B cell (primary cell): ENCODE measurements around the gene LATS2. TPM values are rescaled to one million over a fixed set of nuclear protein-coding genes. Genes with fewer than 3 reads are reported as not detected.

Experiments used
- ATAC-seq: fragments of 200-7000 bp; cut with Tn5 transposase; one replicate; pipeline ENCODE4 v1.10.0; 2021; ENCODE audit warnings: low read depth, mild to moderate bottlenecking, moderate number of reproducible peaks, moderate library complexity
- CTCF ChIA-PET: fragments of 350-600 bp; sonication (Branson Sonifier 250); formaldehyde crosslinking; loops from one replicate; lab custom pipeline; 2021; ENCODE audit warnings: antibody characterized with exemption, inconsistent platforms; lab: Charles Lee
- POLR2A ChIA-PET: fragments of 350-600 bp; sonication (Branson Sonifier 250); formaldehyde crosslinking; loops from one replicate; lab custom pipeline; 2021; ENCODE audit warnings: antibody characterized with exemption; lab: Charles Lee
- DNase-seq: peaks from one replicate; pipeline ENCODE4 v3.0.0; 2013
- H2AFZ ChIP-seq: 2 replicates; pipeline ENCODE4 v1.6.1; 2012; ENCODE audit warnings: mild to moderate bottlenecking, low read depth, low read length; ENCODE audit not compliant: insufficient read depth, poor library complexity, severe bottlenecking
- H3K27ac ChIP-seq, 2 donors: 1 replicate in 1 of 2; 2 replicates in 1 of 2; pipeline ENCODE4 v1.5.1; 2012 to 2013; ENCODE audit warnings: low read length in 2 of 2, mild to moderate bottlenecking in 2 of 2, moderate library complexity in 1 of 2
- H3K27me3 ChIP-seq, 4 experiments: fragments of 200-600 bp in 1 of 4; sonication (generic) in 1 of 4; replicated peaks in 1 of 4; 1 replicate in 2 of 4; 2 replicates in 2 of 4; pipeline versions ENCODE4 v1.6.1 to v1.7.0; 2013 to 2016; ENCODE audit warnings: low read length in 3 of 4, mild to moderate bottlenecking in 2 of 4, mixed read lengths in 1 of 4, moderate library complexity in 1 of 4; ENCODE audit not compliant: insufficient read depth in 4 of 4, control insufficient read depth in 3 of 4; ENCODE audit errors: control extremely low read depth in 1 of 4
- H3K36me3 ChIP-seq, 2 experiments: replicated peaks in 1 of 2; 1 replicate in 1 of 2; 2 replicates in 1 of 2; pipeline versions ENCODE4 v1.6.1 to v1.7.1; 2013; ENCODE audit warnings: low read length in 1 of 2; ENCODE audit not compliant: insufficient read depth in 2 of 2, control insufficient read depth in 1 of 2; ENCODE audit errors: control extremely low read depth in 1 of 2, extremely low read depth in 1 of 2
- H3K4me1 ChIP-seq, 2 donors: fragments of 200-600 bp in 1 of 2; sonication (generic) in 1 of 2; 1 replicate in 1 of 2; 2 replicates in 1 of 2; pipeline versions ENCODE4 v1.5.1 to v1.6.1; 2013 to 2017; ENCODE audit warnings: low read length in 2 of 2; ENCODE audit not compliant: control insufficient read depth in 2 of 2, insufficient read depth in 2 of 2
- H3K4me2 ChIP-seq: replicated peaks from 2 replicates; pipeline ENCODE3; 2012; ENCODE audit warnings: mild to moderate bottlenecking, low read depth, low read length; ENCODE audit not compliant: poor library complexity, severe bottlenecking
- H3K4me3 ChIP-seq, 5 experiments: fragments of 200-600 bp in 1 of 5; sonication (generic) in 1 of 5; 1 replicate in 3 of 5; 2 replicates in 2 of 5; pipeline versions ENCODE4 v1.5.1 to v1.7.0; 2011 to 2016; ENCODE audit warnings: low read length in 4 of 5, mild to moderate bottlenecking in 4 of 5, low read depth in 2 of 5, control low read depth in 1 of 5, moderate library complexity in 1 of 5; ENCODE audit not compliant: insufficient read depth in 1 of 5; ENCODE audit errors: control extremely low read depth in 1 of 5, extremely low read depth in 1 of 5
- H3K79me2 ChIP-seq: fragments of 200-600 bp; sonication (generic); one replicate; pipeline ENCODE4 v1.6.0; 2016; ENCODE audit warnings: low read length; ENCODE audit not compliant: control insufficient read depth, insufficient read depth
- H3K9ac ChIP-seq: fragments of 200-600 bp; sonication (generic); 2 replicates; pipeline ENCODE4 v1.6.1; 2017; ENCODE audit warnings: mild to moderate bottlenecking, low read length, moderate library complexity
- H3K9me3 ChIP-seq, 3 donors: one replicate each; pipeline versions ENCODE4 v1.6.1 to v1.7.1; 2013; ENCODE audit warnings: low read length in 2 of 3; ENCODE audit not compliant: control insufficient read depth in 2 of 3, insufficient read depth in 1 of 3; ENCODE audit errors: control extremely low read depth in 1 of 3
- H4K20me1 ChIP-seq: 2 replicates; pipeline ENCODE4 v1.6.0; 2012; ENCODE audit warnings: mild to moderate bottlenecking, low read length; ENCODE audit not compliant: insufficient read depth, control insufficient read depth, poor library complexity, severe bottlenecking
- H3K27ac Mint-ChIP-seq: one replicate; pipeline ENCODE4 v1.8.0; 2021; ENCODE audit warnings: mixed read lengths
- H3K27me3 Mint-ChIP-seq: one replicate; pipeline ENCODE4 v1.8.0; 2021; ENCODE audit warnings: mixed read lengths
- H3K4me1 Mint-ChIP-seq: one replicate; pipeline ENCODE4 v1.8.0; 2021; ENCODE audit warnings: mixed read lengths
- H3K4me3 Mint-ChIP-seq: one replicate; pipeline ENCODE4 v1.8.0; 2021; ENCODE audit warnings: mixed read lengths
- H3K9me3 Mint-ChIP-seq: one replicate; pipeline ENCODE4 v1.8.0; 2022; ENCODE audit warnings: mixed read lengths; ENCODE audit not compliant: insufficient read depth
- EZH2 ChIP-seq: IDR thresholded peaks from 2 replicates; pipeline ENCODE4 v1.6.1; 2012; ENCODE audit warnings: borderline replicate concordance, low read depth, mild to moderate bottlenecking, moderate library complexity, low read length; ENCODE audit not compliant: insufficient read depth, poor library complexity, severe bottlenecking
- WGBS: methylation state at CpG from one replicate; pipeline ENCODE4 v1.1.5; 2013; ENCODE audit warnings: missing lambda C conversion rate; ENCODE audit not compliant: insufficient coverage; 5-methylcytosine and 5-hydroxymethylcytosine counted together
- intact Hi-C: fragments of 100-400 bp; cut with micrococcal nuclease; formaldehyde crosslinking; loops from one replicate; pipeline ENCODE4 v1.10.0; 2022
- polyA plus RNA-seq: library from polyadenylated mRNA; depleted of rRNA; stranded (reverse); fragments of >200 nt; gene quantifications from 2 replicates; pipeline ENCODE4 v1.2.3, GENCODE V29; 2012
- total RNA-seq, 2 donors: library from RNA; stranded (reverse); fragments of 120-200 nt in 1 of 2; gene quantifications; 1 replicate in 1 of 2; 2 replicates in 1 of 2; pipeline versions ENCODE4 v1.2.3 to v1.2.4, GENCODE V29; 2013 to 2022
- TF ChIP-seq, protein P1 (sequence below): fragments of 200-600 bp; IDR thresholded peaks from one replicate; pipeline ENCODE4 v1.8.0; 2022; ENCODE audit warnings: antibody characterized with exemption, mild to moderate bottlenecking

The LATS2 gene
- total and polyA plus RNA-seq, 2 donors (not counting 1 experiment from before 2014, with no cell fraction given): 1.9 to 2.7 TPM

DNA sequence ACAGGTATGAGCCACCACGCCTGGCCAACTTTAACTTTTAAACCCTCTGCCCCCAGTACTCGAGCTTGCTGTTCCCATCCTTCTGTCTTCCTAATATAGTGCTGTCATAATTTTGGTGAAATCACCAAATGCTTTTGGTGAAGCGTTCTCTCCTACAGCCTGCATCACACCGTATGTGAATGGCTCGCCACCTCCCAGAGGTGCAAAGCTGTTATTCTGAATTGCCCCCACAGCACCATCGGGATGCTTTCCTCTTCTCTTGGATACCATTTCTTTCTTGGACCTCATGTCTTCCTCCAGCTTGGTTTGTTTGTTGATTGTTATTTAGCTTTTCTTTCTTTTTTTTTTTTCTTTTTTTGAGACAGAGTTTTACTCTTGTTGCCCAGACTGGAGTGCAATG lies 105.9 kb downstream of the LATS2 start:
- H3K4me2 ChIP-seq: no peak overlapping the region
- H3K79me2 ChIP-seq: no peaks in the 10 kb centered on the region
- TF ChIP-seq EZH2: no peak
- TF ChIP-seq, protein P1, sequence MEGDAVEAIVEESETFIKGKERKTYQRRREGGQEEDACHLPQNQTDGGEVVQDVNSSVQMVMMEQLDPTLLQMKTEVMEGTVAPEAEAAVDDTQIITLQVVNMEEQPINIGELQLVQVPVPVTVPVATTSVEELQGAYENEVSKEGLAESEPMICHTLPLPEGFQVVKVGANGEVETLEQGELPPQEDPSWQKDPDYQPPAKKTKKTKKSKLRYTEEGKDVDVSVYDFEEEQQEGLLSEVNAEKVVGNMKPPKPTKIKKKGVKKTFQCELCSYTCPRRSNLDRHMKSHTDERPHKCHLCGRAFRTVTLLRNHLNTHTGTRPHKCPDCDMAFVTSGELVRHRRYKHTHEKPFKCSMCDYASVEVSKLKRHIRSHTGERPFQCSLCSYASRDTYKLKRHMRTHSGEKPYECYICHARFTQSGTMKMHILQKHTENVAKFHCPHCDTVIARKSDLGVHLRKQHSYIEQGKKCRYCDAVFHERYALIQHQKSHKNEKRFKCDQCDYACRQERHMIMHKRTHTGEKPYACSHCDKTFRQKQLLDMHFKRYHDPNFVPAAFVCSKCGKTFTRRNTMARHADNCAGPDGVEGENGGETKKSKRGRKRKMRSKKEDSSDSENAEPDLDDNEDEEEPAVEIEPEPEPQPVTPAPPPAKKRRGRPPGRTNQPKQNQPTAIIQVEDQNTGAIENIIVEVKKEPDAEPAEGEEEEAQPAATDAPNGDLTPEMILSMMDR: no peak
- Mint-ChIP-seq H3K27me3 (peaks cover 15% of the 10 kb centered on the region), H3K4me3 (no peak overlapping the region), H3K9me3 (no peaks in the 10 kb centered on the region), H3K27ac (no peak overlapping the region), H3K4me1 (no peaks in the 10 kb centered on the region)
- H2AFZ ChIP-seq: no peak overlapping the region
- H3K36me3 ChIP-seq: no peaks in the 10 kb centered on the region
- DNase-seq (no peak), ATAC-seq (no peak)
- H3K27ac ChIP-seq: no peak overlapping the region
- no peak overlapping the region for H3K9ac ChIP-seq
- no peaks in the 10 kb centered on the region for H3K4me1 ChIP-seq
- CTCF ChIA-PET: interaction anchor here (0.8 kb wide), 1 partner anchor 13 kb away, joined by 3 read pairs; no protein-coding TSS in a partner anchor
- H3K9me3 ChIP-seq: peaks cover 0 to 2% (median 0%) of the 10 kb centered on the region in 3 donors
- intact Hi-C loops: no loop called here
- H3K4me3 ChIP-seq: no peak overlapping the region
- WGBS: no CpG with 5 or more reads among the region's 6 CpGs
- H3K27me3 ChIP-seq: no peaks in the 10 kb centered on the region
- no peaks in the 10 kb centered on the region for H4K20me1 ChIP-seq
- POLR2A ChIA-PET: interaction anchor here (0.7 kb wide), 1 partner anchor 516 kb away, joined by 4 read pairs; no protein-coding TSS in a partner anchor

DNA sequence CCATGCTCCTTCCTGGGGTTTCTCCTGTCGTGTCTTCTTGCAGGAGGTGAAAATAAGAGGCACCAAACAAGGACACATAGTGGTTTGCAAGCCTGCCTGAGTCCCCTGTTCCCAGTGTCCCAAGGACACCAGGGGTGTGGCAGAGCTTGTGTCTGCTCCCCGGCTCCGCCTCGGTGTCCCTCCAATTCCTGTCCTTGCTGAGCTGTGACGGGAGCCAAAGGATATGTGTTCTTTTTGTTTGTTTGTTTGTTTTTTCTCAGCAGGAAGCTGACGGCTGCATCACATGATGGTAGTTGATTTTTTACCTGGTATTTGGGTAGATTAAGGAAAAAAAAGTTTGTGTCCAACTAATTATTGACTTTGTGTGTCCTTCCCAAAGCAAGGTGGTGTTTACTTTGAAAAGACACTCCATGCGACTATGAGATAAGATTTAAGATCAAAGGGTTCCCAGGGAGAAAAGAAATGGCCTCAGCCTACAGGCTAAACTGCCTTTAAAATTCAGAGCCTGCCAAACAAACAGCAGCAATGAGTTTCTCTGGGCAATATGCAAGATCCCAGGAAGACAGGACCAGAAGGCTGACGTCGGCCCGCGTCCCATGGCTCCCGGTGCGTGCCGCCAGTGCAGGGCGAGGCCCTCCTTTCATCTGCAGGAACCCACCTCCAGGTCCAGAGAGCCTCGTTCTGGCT lies 108.0 kb downstream of the LATS2 start:
- TF ChIP-seq EZH2: no peak
- TF ChIP-seq, protein P1: no peak
- Mint-ChIP-seq H3K4me1 (no peaks in the 10 kb centered on the region), H3K4me3 (no peak overlapping the region), H3K27me3 (peaks cover 25% of the 10 kb centered on the region), H3K9me3 (no peaks in the 10 kb centered on the region), H3K27ac (no peak overlapping the region)
- no peak overlapping the region for H2AFZ ChIP-seq
- H4K20me1 ChIP-seq: no peaks in the 10 kb centered on the region
- peaks cover 0 to 2% (median 0%) of the 10 kb centered on the region in 3 donors for H3K9me3 ChIP-seq
- H3K36me3 ChIP-seq: no peaks in the 10 kb centered on the region
- no peaks in the 10 kb centered on the region for H3K27me3 ChIP-seq
- intact Hi-C loops: no loop called here
- no peak for DNase-seq
- no peaks in the 10 kb centered on the region for H3K4me1 ChIP-seq
- ChIA-PET POLR2A (no interaction called here), CTCF (no interaction called here)
- WGBS: 94% methylated on average over 14 of the region's 16 CpGs
- H3K9ac ChIP-seq: no peak overlapping the region
- no peaks in the 10 kb centered on the region for H3K79me2 ChIP-seq
- no peak overlapping the region for H3K4me2 ChIP-seq
- no peak for ATAC-seq
- H3K4me3 ChIP-seq: no peak overlapping the region
- no peak overlapping the region for H3K27ac ChIP-seq
